ENCODE measurements around the gene SSH2. TPM values are rescaled to one million over a fixed set of nuclear protein-coding genes. Genes with fewer than 3 reads are reported as not detected.

SSH2 gene
- total and polyA plus RNA-seq, 2 of the 13 experiments (the other 11 are each of a cell fraction or from before 2014, with no cell fraction given): 6.0 to 6.4 TPM

GRCh38 chr17:29929533-29930408, at the start of gene SSH2 (continued):
- TF ChIP-seq AKNA (CRISPR knock-in tag; IDR thresholded peaks at IDR 0.05; ENCODE audit: borderline replicate concordance) (no peak), ELF1 (CRISPR knock-in tag; IDR thresholded peaks at IDR 0.05) (peak; percentile 51; the same call in 1 of the 2 replicates), RAD51 (IDR thresholded peaks at IDR 0.05; ENCODE audit: borderline replicate concordance) (no peak), ZNF792 (CRISPR knock-in tag; IDR thresholded peaks at IDR 0.05) (no peak), ZNF784 (CRISPR knock-in tag; IDR thresholded peaks at IDR 0.05; ENCODE audit: borderline replicate concordance) (peak; percentile 34; the same call in 1 of the 2 replicates), KDM6A (CRISPR knock-in tag; IDR thresholded peaks at IDR 0.05; ENCODE audit: low read depth) (no peak), TGIF2 (CRISPR knock-in tag; IDR thresholded peaks at IDR 0.05) (peak; percentile 80), DMTF1 (CRISPR knock-in tag; IDR thresholded peaks at IDR 0.05) (no peak), KLF12 (CRISPR knock-in tag; IDR thresholded peaks at IDR 0.05; ENCODE audit: borderline replicate concordance) (no peak), ZNF24 (IDR thresholded peaks at IDR 0.05) (no peak), HNRNPLL (IDR thresholded peaks at IDR 0.05; ENCODE audit: low read depth, low read length, poor library complexity, severe bottlenecking) (peak; percentile 84), ZNF850 (CRISPR knock-in tag; conservative IDR thresholded peaks at IDR 0.05) (no peak), ZIK1 (CRISPR knock-in tag; IDR thresholded peaks at IDR 0.05; ENCODE audit: borderline replicate concordance, low read depth) (0 out of 2 replicates have a peak, but pooled peaks have one; percentile 22)
- TF ChIP-seq, protein P1, sequence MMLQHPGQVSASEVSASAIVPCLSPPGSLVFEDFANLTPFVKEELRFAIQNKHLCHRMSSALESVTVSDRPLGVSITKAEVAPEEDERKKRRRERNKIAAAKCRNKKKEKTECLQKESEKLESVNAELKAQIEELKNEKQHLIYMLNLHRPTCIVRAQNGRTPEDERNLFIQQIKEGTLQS (CRISPR knock-in tag; IDR thresholded peaks at IDR 0.05): no peak
- TF ChIP-seq, protein P2, sequence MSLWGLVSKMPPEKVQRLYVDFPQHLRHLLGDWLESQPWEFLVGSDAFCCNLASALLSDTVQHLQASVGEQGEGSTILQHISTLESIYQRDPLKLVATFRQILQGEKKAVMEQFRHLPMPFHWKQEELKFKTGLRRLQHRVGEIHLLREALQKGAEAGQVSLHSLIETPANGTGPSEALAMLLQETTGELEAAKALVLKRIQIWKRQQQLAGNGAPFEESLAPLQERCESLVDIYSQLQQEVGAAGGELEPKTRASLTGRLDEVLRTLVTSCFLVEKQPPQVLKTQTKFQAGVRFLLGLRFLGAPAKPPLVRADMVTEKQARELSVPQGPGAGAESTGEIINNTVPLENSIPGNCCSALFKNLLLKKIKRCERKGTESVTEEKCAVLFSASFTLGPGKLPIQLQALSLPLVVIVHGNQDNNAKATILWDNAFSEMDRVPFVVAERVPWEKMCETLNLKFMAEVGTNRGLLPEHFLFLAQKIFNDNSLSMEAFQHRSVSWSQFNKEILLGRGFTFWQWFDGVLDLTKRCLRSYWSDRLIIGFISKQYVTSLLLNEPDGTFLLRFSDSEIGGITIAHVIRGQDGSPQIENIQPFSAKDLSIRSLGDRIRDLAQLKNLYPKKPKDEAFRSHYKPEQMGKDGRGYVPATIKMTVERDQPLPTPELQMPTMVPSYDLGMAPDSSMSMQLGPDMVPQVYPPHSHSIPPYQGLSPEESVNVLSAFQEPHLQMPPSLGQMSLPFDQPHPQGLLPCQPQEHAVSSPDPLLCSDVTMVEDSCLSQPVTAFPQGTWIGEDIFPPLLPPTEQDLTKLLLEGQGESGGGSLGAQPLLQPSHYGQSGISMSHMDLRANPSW (CRISPR knock-in tag; IDR thresholded peaks at IDR 0.05; ENCODE audit: borderline replicate concordance): no peak

Data from HepG2 (cell line).